ENCODE results near the gene TLR1. TPM values are rescaled to one million over a fixed set of nuclear protein-coding genes. Genes with fewer than 3 reads are reported as not detected.

The TLR1 gene
- polyA plus RNA-seq, 1 donor from 2014 or later = not detected

- Histone ChIP-seq H4K20me1 (ENCODE audit: insufficient read depth) (no peaks in the 10 kb centered on the region), H3F3A (ENCODE audit: insufficient read depth, low read length, poor library complexity, severe bottlenecking) (no peaks in the 10 kb centered on the region), H3K4me3 (ENCODE audit: low read length) (no peak overlapping the region), H3K36me3 (ENCODE audit: insufficient read depth, low read length) (no peaks in the 10 kb centered on the region), H3K9me3 (ENCODE audit: low read length) (no peaks in the 10 kb centered on the region), H3K9me2 (ENCODE audit: insufficient read depth, low read length) (no peaks in the 10 kb centered on the region), H3K79me2 (replicated peaks; ENCODE audit: insufficient read depth, low read length) (no peaks in the 10 kb centered on the region), H2AFZ (ENCODE audit: low read depth, low read length) (no peak overlapping the region), H3K27me3 (ENCODE audit: insufficient read depth, low read depth, low read length) (no peaks in the 10 kb centered on the region), H3K9ac (ENCODE audit: low read length) (no peak overlapping the region), H3K27ac (ENCODE audit: low read length) (no peak overlapping the region), H3K4me2 (ENCODE audit: low read length) (no peak overlapping the region)
- TF ChIP-seq POLR2AphosphoS5 (IDR thresholded peaks at IDR 0.05) (no peak), MXI1 (conservative IDR thresholded peaks at IDR 0.05; ENCODE audit: poor library complexity, severe bottlenecking) (no peak), SMC3 (conservative IDR thresholded peaks at IDR 0.05; ENCODE audit: poor library complexity) (no peak), TAF1 (IDR thresholded peaks at IDR 0.05; ENCODE audit: low read depth) (no peak), EZH2 (IDR thresholded peaks at IDR 0.05; ENCODE audit: borderline replicate concordance, insufficient read depth, low read length, poor library complexity, severe bottlenecking) (no peak), CTCF (IDR thresholded peaks at IDR 0.05; ENCODE audit: poor library complexity, severe bottlenecking) (no peak), EP300 (conservative IDR thresholded peaks at IDR 0.05; ENCODE audit: poor library complexity, severe bottlenecking) (no peak), RAD21 (conservative IDR thresholded peaks at IDR 0.05) (no peak)
- TF ChIP-seq, protein P1, sequence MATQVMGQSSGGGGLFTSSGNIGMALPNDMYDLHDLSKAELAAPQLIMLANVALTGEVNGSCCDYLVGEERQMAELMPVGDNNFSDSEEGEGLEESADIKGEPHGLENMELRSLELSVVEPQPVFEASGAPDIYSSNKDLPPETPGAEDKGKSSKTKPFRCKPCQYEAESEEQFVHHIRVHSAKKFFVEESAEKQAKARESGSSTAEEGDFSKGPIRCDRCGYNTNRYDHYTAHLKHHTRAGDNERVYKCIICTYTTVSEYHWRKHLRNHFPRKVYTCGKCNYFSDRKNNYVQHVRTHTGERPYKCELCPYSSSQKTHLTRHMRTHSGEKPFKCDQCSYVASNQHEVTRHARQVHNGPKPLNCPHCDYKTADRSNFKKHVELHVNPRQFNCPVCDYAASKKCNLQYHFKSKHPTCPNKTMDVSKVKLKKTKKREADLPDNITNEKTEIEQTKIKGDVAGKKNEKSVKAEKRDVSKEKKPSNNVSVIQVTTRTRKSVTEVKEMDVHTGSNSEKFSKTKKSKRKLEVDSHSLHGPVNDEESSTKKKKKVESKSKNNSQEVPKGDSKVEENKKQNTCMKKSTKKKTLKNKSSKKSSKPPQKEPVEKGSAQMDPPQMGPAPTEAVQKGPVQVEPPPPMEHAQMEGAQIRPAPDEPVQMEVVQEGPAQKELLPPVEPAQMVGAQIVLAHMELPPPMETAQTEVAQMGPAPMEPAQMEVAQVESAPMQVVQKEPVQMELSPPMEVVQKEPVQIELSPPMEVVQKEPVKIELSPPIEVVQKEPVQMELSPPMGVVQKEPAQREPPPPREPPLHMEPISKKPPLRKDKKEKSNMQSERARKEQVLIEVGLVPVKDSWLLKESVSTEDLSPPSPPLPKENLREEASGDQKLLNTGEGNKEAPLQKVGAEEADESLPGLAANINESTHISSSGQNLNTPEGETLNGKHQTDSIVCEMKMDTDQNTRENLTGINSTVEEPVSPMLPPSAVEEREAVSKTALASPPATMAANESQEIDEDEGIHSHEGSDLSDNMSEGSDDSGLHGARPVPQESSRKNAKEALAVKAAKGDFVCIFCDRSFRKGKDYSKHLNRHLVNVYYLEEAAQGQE (IDR thresholded peaks at IDR 0.05; ENCODE audit: borderline replicate concordance) = no peak
Observed at GRCh38 chr4:38802561-38803355, 1.8 kb downstream of the TLR1 start.

GRCh38 chr4:38800961-38801450, 3.6 kb downstream of the TLR1 start:
- H3K9me3 ChIP-seq (ENCODE audit: low read length) = no peaks in the 10 kb centered on the region
- no peak overlapping the region for H3K4me3 ChIP-seq (ENCODE audit: low read length)
- no peaks in the 10 kb centered on the region for H3K79me2 ChIP-seq (replicated peaks; ENCODE audit: insufficient read depth, low read length)
- H3F3A ChIP-seq (ENCODE audit: insufficient read depth, low read length, poor library complexity, severe bottlenecking) = no peaks in the 10 kb centered on the region
- no peak overlapping the region for H3K9ac ChIP-seq (ENCODE audit: low read length)
- H4K20me1 ChIP-seq (ENCODE audit: insufficient read depth) = no peaks in the 10 kb centered on the region
- no peak for TF ChIP-seq EP300 (conservative IDR thresholded peaks at IDR 0.05; ENCODE audit: poor library complexity, severe bottlenecking)
- TF ChIP-seq TAF1 (IDR thresholded peaks at IDR 0.05; ENCODE audit: low read depth) = no peak
- no peak for TF ChIP-seq MXI1 (conservative IDR thresholded peaks at IDR 0.05; ENCODE audit: poor library complexity, severe bottlenecking)
- TF ChIP-seq SMC3 (conservative IDR thresholded peaks at IDR 0.05; ENCODE audit: poor library complexity) = no peak
- TF ChIP-seq, protein P1 (IDR thresholded peaks at IDR 0.05; ENCODE audit: borderline replicate concordance) = no peak
- TF ChIP-seq CTCF (IDR thresholded peaks at IDR 0.05; ENCODE audit: poor library complexity, severe bottlenecking) = no peak
- no peak for TF ChIP-seq RAD21 (conservative IDR thresholded peaks at IDR 0.05)
- TF ChIP-seq POLR2AphosphoS5 (IDR thresholded peaks at IDR 0.05) = no peak
- TF ChIP-seq EZH2 (IDR thresholded peaks at IDR 0.05; ENCODE audit: borderline replicate concordance, insufficient read depth, low read length, poor library complexity, severe bottlenecking) = no peak
- H3K27ac ChIP-seq (ENCODE audit: low read length) = no peak overlapping the region
- no peaks in the 10 kb centered on the region for H3K36me3 ChIP-seq (ENCODE audit: insufficient read depth, low read length)
- H3K27me3 ChIP-seq (ENCODE audit: insufficient read depth, low read depth, low read length) = no peaks in the 10 kb centered on the region
- no peak overlapping the region for H2AFZ ChIP-seq (ENCODE audit: low read depth, low read length)
- H3K9me2 ChIP-seq (ENCODE audit: insufficient read depth, low read length) = no peaks in the 10 kb centered on the region
- no peak overlapping the region for H3K4me2 ChIP-seq (ENCODE audit: low read length)

All from neural cell (in vitro differentiated cells).